Measurements from ENCODE around the gene STRADB. TPM values are rescaled to one million over a fixed set of nuclear protein-coding genes. Genes with fewer than 3 reads are reported as not detected.
A peak's percentile ranks its signal among the peaks of the same experiment; 100 is the strongest.
"Not testable (repeated sequence)": the region's sequence is repeated elsewhere in the genome, so short reads cannot be mapped to it uniquely, and the experiment has no call there.

Gene STRADB
- total RNA-seq, 1 donor from 2014 or later: 40.5 TPM

- Mint-ChIP-seq H3K27ac (ENCODE audit: unreplicated experiment) (no peak overlapping the region), H3K36me3 (ENCODE audit: unreplicated experiment) (peaks cover 7% of the 10 kb centered on the region), H3K4me1 (ENCODE audit: low read depth, unreplicated experiment) (peaks cover 32% of the 10 kb centered on the region), H3K4me3 (ENCODE audit: unreplicated experiment) (no peak overlapping the region), H3K27me3 (ENCODE audit: unreplicated experiment) (peaks cover 3% of the 10 kb centered on the region), H3K9me3 (ENCODE audit: unreplicated experiment) (no peaks in the 10 kb centered on the region)
- no peak for TF ChIP-seq CTCF (IDR thresholded peaks at IDR 0.05; ENCODE audit: partially characterized antibody, unreplicated experiment)
- DNase-seq: peak; percentile 27
Measured at GRCh38 chr2:201470821-201471731, 19.5 kb downstream of the STRADB start.

GRCh38 chr2:201471732-201472393 lies 20.3 kb downstream of the STRADB start:
- H3K27me3 Mint-ChIP-seq (ENCODE audit: unreplicated experiment): peaks cover 3% of the 10 kb centered on the region
- TF ChIP-seq CTCF (IDR thresholded peaks at IDR 0.05; ENCODE audit: partially characterized antibody, unreplicated experiment): no peak
- no peaks in the 10 kb centered on the region for H3K9me3 Mint-ChIP-seq (ENCODE audit: unreplicated experiment)
- peaks cover 25% of the 10 kb centered on the region for H3K4me1 Mint-ChIP-seq (ENCODE audit: low read depth, unreplicated experiment)
- no peak for DNase-seq
- H3K4me3 Mint-ChIP-seq (ENCODE audit: unreplicated experiment): no peak overlapping the region
- peaks cover 7% of the 10 kb centered on the region for H3K36me3 Mint-ChIP-seq (ENCODE audit: unreplicated experiment)
- H3K27ac Mint-ChIP-seq (ENCODE audit: unreplicated experiment): no peak overlapping the region

DNA sequence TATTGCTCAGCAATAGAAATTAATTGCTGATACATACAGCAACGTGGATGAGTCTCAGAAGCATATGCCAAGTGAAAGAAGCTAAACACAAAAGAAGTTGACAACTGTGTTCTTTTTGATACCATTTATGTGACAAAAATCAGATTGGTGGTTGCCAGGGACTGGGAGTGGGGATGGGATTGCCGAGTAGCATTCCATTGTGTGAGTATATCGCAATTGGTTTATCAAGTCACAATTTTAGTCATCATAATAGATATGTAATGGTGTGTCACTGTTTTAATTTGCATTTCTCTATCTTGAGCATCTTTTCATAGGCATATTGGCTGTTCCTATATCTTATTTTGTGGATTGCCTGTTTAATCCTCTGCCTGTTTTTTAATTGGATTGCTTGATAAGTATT lies 20.9 kb downstream of the STRADB start:
- Mint-ChIP-seq H3K4me3 (ENCODE audit: unreplicated experiment) (no peak overlapping the region), H3K36me3 (ENCODE audit: unreplicated experiment) (peaks cover 7% of the 10 kb centered on the region), H3K27ac (ENCODE audit: unreplicated experiment) (no peak overlapping the region), H3K9me3 (ENCODE audit: unreplicated experiment) (no peaks in the 10 kb centered on the region), H3K4me1 (ENCODE audit: low read depth, unreplicated experiment) (peaks cover 22% of the 10 kb centered on the region), H3K27me3 (ENCODE audit: unreplicated experiment) (peaks cover 3% of the 10 kb centered on the region)
- no peak for TF ChIP-seq CTCF (IDR thresholded peaks at IDR 0.05; ENCODE audit: partially characterized antibody, unreplicated experiment)
- no peak for DNase-seq

- DNase-seq: no peak
- Mint-ChIP-seq H3K4me3 (ENCODE audit: unreplicated experiment) (no peak overlapping the region), H3K27ac (ENCODE audit: unreplicated experiment) (no peak overlapping the region), H3K4me1 (ENCODE audit: low read depth, unreplicated experiment) (no peaks in the 10 kb centered on the region), H3K36me3 (ENCODE audit: unreplicated experiment) (peaks cover 7% of the 10 kb centered on the region), H3K9me3 (ENCODE audit: unreplicated experiment) (no peaks in the 10 kb centered on the region), H3K27me3 (ENCODE audit: unreplicated experiment) (no peaks in the 10 kb centered on the region)
- TF ChIP-seq CTCF (IDR thresholded peaks at IDR 0.05; ENCODE audit: partially characterized antibody, unreplicated experiment): no peak
Measured at GRCh38 chr2:201482543-201482942, 31.0 kb downstream of the STRADB start.

DNA sequence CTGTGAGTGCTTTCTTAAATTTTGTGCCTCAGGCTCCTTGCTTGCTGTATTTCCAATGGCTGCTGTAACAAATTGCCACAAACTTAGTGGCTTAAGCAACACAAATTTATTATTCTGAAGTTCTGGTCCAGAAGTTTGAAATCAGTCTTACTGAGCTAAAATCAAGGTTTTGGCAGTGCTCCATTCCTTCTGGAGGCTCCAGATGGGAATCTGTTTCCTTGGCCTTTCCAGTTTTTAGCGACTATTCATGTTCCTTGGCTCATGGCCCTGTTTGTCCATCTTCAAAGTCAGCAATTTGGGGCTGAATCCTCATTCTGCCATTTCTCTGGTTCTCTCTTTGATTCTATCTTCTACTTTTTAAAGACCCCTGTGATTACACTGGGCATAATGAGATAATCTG lies 31.8 kb downstream of the STRADB start:
- no peak for DNase-seq
- Mint-ChIP-seq H3K4me1 (ENCODE audit: low read depth, unreplicated experiment) (no peaks in the 10 kb centered on the region), H3K36me3 (ENCODE audit: unreplicated experiment) (peaks cover 7% of the 10 kb centered on the region), H3K27ac (ENCODE audit: unreplicated experiment) (no peak overlapping the region), H3K27me3 (ENCODE audit: unreplicated experiment) (no peaks in the 10 kb centered on the region), H3K4me3 (ENCODE audit: unreplicated experiment) (no peak overlapping the region), H3K9me3 (ENCODE audit: unreplicated experiment) (no peaks in the 10 kb centered on the region)
- no peak for TF ChIP-seq CTCF (IDR thresholded peaks at IDR 0.05; ENCODE audit: partially characterized antibody, unreplicated experiment)

- not testable (repeated sequence) for DNase-seq; H3K27me3 Mint-ChIP-seq (ENCODE audit: unreplicated experiment); H3K27ac Mint-ChIP-seq (ENCODE audit: unreplicated experiment); H3K4me1 Mint-ChIP-seq (ENCODE audit: low read depth, unreplicated experiment); H3K36me3 Mint-ChIP-seq (ENCODE audit: unreplicated experiment); H3K4me3 Mint-ChIP-seq (ENCODE audit: unreplicated experiment); H3K9me3 Mint-ChIP-seq (ENCODE audit: unreplicated experiment)
Measured at GRCh38 chr2:201483758-201484157, 32.2 kb downstream of the STRADB start.

All from glutamatergic neuron (in vitro differentiated cells).